Ovary (tissue), 9 donors: ENCODE measurements around the gene TSEN15. TPM values are rescaled to one million over a fixed set of nuclear protein-coding genes. Genes with fewer than 3 reads are reported as not detected.

Source experiments
- DNase-seq, 5 donors: peaks; one replicate each; pipeline ENCODE4 v3.0.0-alpha.2; 2019 to 2020
- H3K27ac ChIP-seq, 2 donors: fragments of 200-600 bp; one replicate each; pipeline versions ENCODE4 v1.5.1 to v1.8.0; 2019 to 2022
- H3K27me3 ChIP-seq: fragments of 200-600 bp; one replicate; pipeline ENCODE4 v1.8.0; 2022
- H3K36me3 ChIP-seq: fragments of 200-600 bp; sonication (generic); one replicate; pipeline ENCODE4 v1.5.1; 2019
- H3K4me1 ChIP-seq: one replicate; pipeline ENCODE4 v1.8.1; 2013; ENCODE audit warnings: mild to moderate bottlenecking, moderate library complexity; ENCODE audit not compliant: insufficient read depth
- H3K4me3 ChIP-seq: fragments of 200-600 bp; sonication (generic); one replicate; pipeline ENCODE4 v1.5.1; 2017
- H3K9me3 ChIP-seq, 2 donors: fragments of 200-600 bp in 1 of 2; sonication (generic) in 1 of 2; one replicate each; pipeline versions ENCODE4 v1.5.1 to v1.8.1; 2013 to 2019; ENCODE audit warnings: mild to moderate bottlenecking in 1 of 2, moderate library complexity in 1 of 2
- CTCF ChIP-seq, 3 donors: fragments of 450-650 bp in 2 of 3; fragments of 200-600 bp in 1 of 3; IDR thresholded peaks; one replicate each; pipeline versions ENCODE4 v1.5.1 to v1.8.0; 2016 to 2022; ENCODE audit warnings: antibody characterized with exemption in 3 of 3, mild to moderate bottlenecking in 1 of 3
- EP300 ChIP-seq: sonication (generic); formaldehyde crosslinking; IDR thresholded peaks from one replicate; pipeline ENCODE4 v1.6.1; 2017; ENCODE audit warnings: antibody characterized with exemption
- POLR2A ChIP-seq: fragments of 450-650 bp; IDR thresholded peaks from one replicate; pipeline ENCODE4 v1.6.1; 2017; ENCODE audit warnings: antibody characterized with exemption, mild to moderate bottlenecking, moderate library complexity
- WGBS, 3 donors: extraction: QIAGEN DNeasy Blood & Tissue Kit in 1 of 3; methylation state at CpG; one replicate each; pipeline versions ENCODE4 v1.1.5 to v1.1.7; 2013 to 2017; 5-methylcytosine and 5-hydroxymethylcytosine counted together
- intact Hi-C, 4 donors: fragments of 100-400 bp; cut with DNase I; formaldehyde crosslinking; loops; one replicate each; pipeline versions ENCODE4 v1.11.0 to v1.15.1; 2022 to 2023
- polyA plus RNA-seq, 2 donors: library from polyadenylated mRNA; stranded (reverse); fragments of 200-250 nt in 1 of 2; fragments of 350-450 nt in 1 of 2; fragmentation: Illumina TruSeq in 1 of 2; extraction: RNeasy Lipid Tissue Mini Kit (QIAGEN cat#74804) in 1 of 2; gene quantifications; one replicate each; pipeline ENCODE4 v1.2.3, GENCODE V29; 2013 to 2014
- total RNA-seq, 7 donors: library from RNA; depleted of rRNA in 2 of 7; stranded (reverse); fragments of >200 nt in 2 of 7; fragmentation: NEBNext Ultra II Directional in 3 of 7; extraction: Animal tissue kit (Norgen Biotek cat#: 25700) in 3 of 7; gene quantifications; one replicate each; pipeline versions ENCODE4 v1.1.0 to v1.2.4, GENCODE V29; 2016 to 2023
- donor health status: DM: no; HTN: no; CAD: no; lungs with moderate emphysema.
- donor health status: DM: no; HTN: no; CAD: no.
- donor health status: Bipolar disorder and iron deficiency.
- donor health status: DM: yes; HTN: yes; CAD: no.
- donor health status: DM: no; HTN: no; CAD: no.
- donor health status: DM: yes; HTN: yes; CAD: no.

Gene TSEN15
- total and polyA plus RNA-seq, 9 donors = 12.7 to 54.1 (median 18.2) TPM

- no peak for DNase-seq
- Histone ChIP-seq H3K36me3 (no peaks in the 10 kb centered on the region), H3K4me1 (peaks cover 4% of the 10 kb centered on the region), H3K27ac (no peak overlapping the region), H3K9me3 (no peaks in the 10 kb centered on the region), H3K4me3 (no peak overlapping the region), H3K27me3 (no peaks in the 10 kb centered on the region)
- TF ChIP-seq EP300 (no peak), POLR2A (no peak), CTCF (IDR thresholded peaks at IDR 0.05) (no peak)
- 7 to 22% (median 16%) methylated on average over 2 of the region's 2 CpGs for WGBS, 3 donors
- intact Hi-C loops = no loop called here
These were observed 5.5 kb downstream of the TSEN15 start for GRCh38 chr1:184056921-184057555.

- H3K36me3 ChIP-seq = no peaks in the 10 kb centered on the region
- no peak for DNase-seq
- H3K27ac ChIP-seq = no peak overlapping the region
- no peaks in the 10 kb centered on the region for H3K9me3 ChIP-seq
- TF ChIP-seq CTCF (IDR thresholded peaks at IDR 0.05) (no peak), EP300 (no peak), POLR2A (no peak)
- H3K27me3 ChIP-seq = no peaks in the 10 kb centered on the region
- H3K4me3 ChIP-seq = no peak overlapping the region
- H3K4me1 ChIP-seq = no peaks in the 10 kb centered on the region
- intact Hi-C loops = no loop called here
These were observed 8.4 kb downstream of the TSEN15 start for GRCh38 chr1:184059887-184060286.

- Histone ChIP-seq H3K27ac (no peak overlapping the region), H3K27me3 (no peaks in the 10 kb centered on the region), H3K4me3 (no peak overlapping the region), H3K36me3 (no peaks in the 10 kb centered on the region), H3K4me1 (no peaks in the 10 kb centered on the region), H3K9me3 (no peaks in the 10 kb centered on the region)
- intact Hi-C loops = no loop called here
- no peak for DNase-seq
- 57 to 72% (median 62%) methylated on average over 3 of the region's 3 CpGs for WGBS, 3 donors
- TF ChIP-seq EP300 (no peak), CTCF (IDR thresholded peaks at IDR 0.05) (no peak), POLR2A (no peak)
These were observed 8.8 kb downstream of the TSEN15 start for GRCh38 chr1:184060316-184060715.

GRCh38 chr1:184061396-184062003 is 10.0 kb downstream of the TSEN15 start:
- TF ChIP-seq EP300 (no peak), POLR2A (no peak), CTCF (IDR thresholded peaks at IDR 0.05) (no peak)
- Histone ChIP-seq H3K9me3 (no peaks in the 10 kb centered on the region), H3K4me1 (no peaks in the 10 kb centered on the region), H3K36me3 (no peaks in the 10 kb centered on the region), H3K27me3 (no peaks in the 10 kb centered on the region), H3K27ac (no peak overlapping the region), H3K4me3 (no peak overlapping the region)
- intact Hi-C loops = no loop called here
- no peak for DNase-seq
- 21 to 41% (median 25%) methylated on average over 2 of the region's 2 CpGs for WGBS, 3 donors
